K562 (cell line): ENCODE results near the gene MAN1B1. TPM values are rescaled to one million over a fixed set of nuclear protein-coding genes. Genes with fewer than 3 reads are reported as not detected.

Experiments used
- ATF7 ChIP-seq: fragments of 450-650 bp; IDR thresholded peaks from 2 replicates; pipeline ENCODE4 v1.7.1; 2014; ENCODE audit warnings: mild to moderate bottlenecking, moderate library complexity
- E2F6 ChIP-seq, 2 experiments: IDR thresholded peaks; 2 replicates each; pipeline ENCODE4 v1.6.1; 2011; ENCODE audit warnings: borderline replicate concordance in 1 of 2, control low read depth in 1 of 2, low read depth in 1 of 2, low read length in 1 of 2, mild to moderate bottlenecking in 1 of 2, mixed read lengths in 1 of 2, moderate library complexity in 1 of 2; ENCODE audit not compliant: insufficient read depth in 1 of 2, insufficient read length in 1 of 2, poor library complexity in 1 of 2, severe bottlenecking in 1 of 2; ENCODE audit errors: extremely low read depth in 1 of 2
- FOXP4 ChIP-seq: sonication (generic); formaldehyde crosslinking; IDR thresholded peaks from 2 replicates; pipeline ENCODE4 v1.8.0; 2022; ENCODE audit warnings: mild to moderate bottlenecking, missing genetic modification reagents, borderline replicate concordance
- MCM5 ChIP-seq: fragments of 450-650 bp; IDR thresholded peaks from 2 replicates; pipeline ENCODE4 v1.6.1; 2016; ENCODE audit warnings: low read depth
- MYNN ChIP-seq, 2 experiments: sonication (generic); formaldehyde crosslinking in 1 of 2; IDR thresholded peaks; 2 replicates each; pipeline versions ENCODE4 v1.5.0 to v1.6.1; 2016 to 2020; ENCODE audit warnings: antibody characterized with exemption in 1 of 2, missing genetic modification reagents in 1 of 2
- NFE2L1 ChIP-seq: fragments of 450-650 bp; IDR thresholded peaks from 2 replicates; pipeline ENCODE4 v1.6.1; 2016; ENCODE audit warnings: missing genetic modification characterization, low read depth, mild to moderate bottlenecking, missing compliant biosample characterization, moderate library complexity, borderline replicate concordance
- NFIX ChIP-seq: fragments of 250-450 bp; sonication (Bioruptor Pico); IDR thresholded peaks from 2 replicates; pipeline ENCODE4 v1.4.0; 2020; ENCODE audit warnings: low read depth, mild to moderate bottlenecking, moderate library complexity
- NONO ChIP-seq, 2 experiments: fragments of 200-400 bp in 1 of 2; fragments of 450-650 bp in 1 of 2; formaldehyde crosslinking in 1 of 2; IDR thresholded peaks; 2 replicates each; pipeline ENCODE4 v1.6.1; 2017; ENCODE audit warnings: low read depth in 2 of 2, mild to moderate bottlenecking in 2 of 2, moderate library complexity in 2 of 2, low read length in 1 of 2
- PBX2 ChIP-seq, 2 experiments: IDR thresholded peaks in 1 of 2; conservative IDR thresholded peaks in 1 of 2; 2 replicates each; pipeline ENCODE4 v1.6.1; 2016; ENCODE audit warnings: low read depth in 2 of 2, mild to moderate bottlenecking in 1 of 2, missing compliant biosample characterization in 1 of 2, missing genetic modification characterization in 1 of 2, moderate library complexity in 1 of 2
- THRB ChIP-seq: fragments of 450-650 bp; formaldehyde crosslinking; conservative IDR thresholded peaks from 2 replicates; pipeline ENCODE4 v1.4.0; 2022; ENCODE audit warnings: mild to moderate bottlenecking, missing genetic modification characterization
- ZNF280B ChIP-seq: fragments of 250-450 bp; sonication (Bioruptor Pico); IDR thresholded peaks from 2 replicates; pipeline ENCODE4 v1.5.1; 2021; ENCODE audit warnings: mild to moderate bottlenecking
- ZZZ3 ChIP-seq: fragments of 450-650 bp; IDR thresholded peaks from 2 replicates; pipeline ENCODE4 v1.6.1; 2016; ENCODE audit warnings: antibody characterized with exemption, mild to moderate bottlenecking, moderate library complexity
- polyA plus RNA-seq, 8 experiments: library from polyadenylated mRNA; depleted of rRNA in 4 of 8; stranded (reverse) in 5 of 8; unstranded in 3 of 8; fragments of >200 nt; fragmentation: Nextera tagmentation in 2 of 8; fragmentation: Illumina TruSeq in 1 of 8; extraction: Ambion mirVana in 2 of 8; extraction: Trizol in 1 of 8; gene quantifications; 2 replicates each; pipeline versions ENCODE4 v1.2.1 to v1.2.3, GENCODE V29; 2011 to 2014; ENCODE audit warnings: inconsistent platforms in 1 of 8, missing spikeins in 1 of 8
- total RNA-seq, 7 experiments: library from RNA; depleted of rRNA in 6 of 7; stranded (reverse); fragments of >200 nt in 6 of 7; fragmentation: Illumina TruSeq in 2 of 7; extraction: Trizol in 2 of 7; gene quantifications; 2 replicates each; pipeline versions ENCODE4 v1.2.1 to v1.2.3, GENCODE V29; 2011 to 2021; ENCODE audit warnings: low replicate concordance in 1 of 7
- TF ChIP-seq, protein P1 (sequence below): fragments of 250-450 bp; sonication (Bioruptor Pico); IDR thresholded peaks from 2 replicates; pipeline ENCODE4 v1.4.0; 2020; ENCODE audit warnings: borderline replicate concordance

The MAN1B1 gene
- total and polyA plus RNA-seq, 9 of the 15 experiments (the other 6 are each of a cell fraction or from before 2014, with no cell fraction given) = 0.55 to 36.6 (median 27.3) TPM

- TF ChIP-seq THRB (CRISPR knock-in tag) (no peak), NONO (IDR thresholded peaks at IDR 0.05; ENCODE audit: low read depth in 2 of 2, low read length in 1 of 2) (peak in 1 of 2 experiments; percentile 79; a peak in 1 of 4 replicates), PBX2 (CRISPR knock-in tag; IDR thresholded peaks at IDR 0.05; ENCODE audit: low read depth) (no peak), PBX2 (tag; conservative IDR thresholded peaks at IDR 0.05; ENCODE audit: low read depth) (no peak), MYNN (IDR thresholded peaks at IDR 0.05) (no peak), MYNN (CRISPR knock-in tag; IDR thresholded peaks at IDR 0.05) (no peak), NFE2L1 (tag) (no peak), ZZZ3 (no peak), E2F6 (IDR thresholded peaks at IDR 0.05; ENCODE audit: borderline replicate concordance in 1 of 2, extremely low read depth in 1 of 2, insufficient read depth in 1 of 2, insufficient read length in 1 of 2, low read depth in 1 of 2, low read length in 1 of 2, poor library complexity in 1 of 2, severe bottlenecking in 1 of 2) (peak; percentile 97 to 99), ATF7 (peak; percentile 53), MCM5 (no peak), ZNF280B (CRISPR knock-in tag) (no peak), FOXP4 (peak; percentile 30; the same call in 1 of the 2 replicates), NFIX (CRISPR knock-in tag) (no peak)
- TF ChIP-seq, protein P1, sequence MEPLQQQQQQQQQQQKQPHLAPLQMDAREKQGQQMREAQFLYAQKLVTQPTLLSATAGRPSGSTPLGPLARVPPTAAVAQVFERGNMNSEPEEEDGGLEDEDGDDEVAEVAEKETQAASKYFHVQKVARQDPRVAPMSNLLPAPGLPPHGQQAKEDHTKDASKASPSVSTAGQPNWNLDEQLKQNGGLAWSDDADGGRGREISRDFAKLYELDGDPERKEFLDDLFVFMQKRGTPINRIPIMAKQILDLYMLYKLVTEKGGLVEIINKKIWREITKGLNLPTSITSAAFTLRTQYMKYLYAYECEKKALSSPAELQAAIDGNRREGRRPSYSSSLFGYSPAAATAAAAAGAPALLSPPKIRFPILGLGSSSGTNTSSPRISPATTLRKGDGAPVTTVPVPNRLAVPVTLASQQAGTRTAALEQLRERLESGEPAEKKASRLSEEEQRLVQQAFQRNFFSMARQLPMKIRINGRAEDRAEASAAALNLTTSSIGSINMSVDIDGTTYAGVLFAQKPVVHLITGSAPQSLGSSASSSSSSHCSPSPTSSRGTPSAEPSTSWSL (CRISPR knock-in tag) = no peak
These were observed 28.0 kb downstream of the MAN1B1 start, which contains the start of gene DPP7 (continued) for GRCh38 chr9:137114613-137115393.
